Measurements from ENCODE around the gene SGTB.

DNA sequence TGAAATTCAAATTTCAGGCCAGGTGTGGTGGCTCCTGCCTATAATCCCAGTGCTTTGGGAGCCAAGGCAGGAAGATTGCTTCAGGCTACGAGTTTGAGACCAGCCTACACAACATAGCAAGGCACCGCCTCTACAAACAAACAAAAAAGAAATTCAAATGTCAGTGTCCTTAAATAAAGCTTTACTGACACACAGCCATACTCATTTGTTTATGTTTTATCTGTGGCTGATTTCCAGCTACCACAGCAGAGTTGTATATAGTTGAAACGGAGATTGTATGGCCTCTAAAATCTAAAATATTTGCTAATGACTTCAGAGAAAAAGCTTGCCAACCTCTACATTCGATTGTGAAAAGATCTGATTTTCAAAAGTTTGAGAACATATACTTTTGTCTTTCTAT is 81.7 kb downstream of the SGTB start:
- TF ChIP-seq EZH2 (IDR thresholded peaks at IDR 0.05; ENCODE audit: low read length, missing control alignments): no peak
- TF ChIP-seq, protein P1, sequence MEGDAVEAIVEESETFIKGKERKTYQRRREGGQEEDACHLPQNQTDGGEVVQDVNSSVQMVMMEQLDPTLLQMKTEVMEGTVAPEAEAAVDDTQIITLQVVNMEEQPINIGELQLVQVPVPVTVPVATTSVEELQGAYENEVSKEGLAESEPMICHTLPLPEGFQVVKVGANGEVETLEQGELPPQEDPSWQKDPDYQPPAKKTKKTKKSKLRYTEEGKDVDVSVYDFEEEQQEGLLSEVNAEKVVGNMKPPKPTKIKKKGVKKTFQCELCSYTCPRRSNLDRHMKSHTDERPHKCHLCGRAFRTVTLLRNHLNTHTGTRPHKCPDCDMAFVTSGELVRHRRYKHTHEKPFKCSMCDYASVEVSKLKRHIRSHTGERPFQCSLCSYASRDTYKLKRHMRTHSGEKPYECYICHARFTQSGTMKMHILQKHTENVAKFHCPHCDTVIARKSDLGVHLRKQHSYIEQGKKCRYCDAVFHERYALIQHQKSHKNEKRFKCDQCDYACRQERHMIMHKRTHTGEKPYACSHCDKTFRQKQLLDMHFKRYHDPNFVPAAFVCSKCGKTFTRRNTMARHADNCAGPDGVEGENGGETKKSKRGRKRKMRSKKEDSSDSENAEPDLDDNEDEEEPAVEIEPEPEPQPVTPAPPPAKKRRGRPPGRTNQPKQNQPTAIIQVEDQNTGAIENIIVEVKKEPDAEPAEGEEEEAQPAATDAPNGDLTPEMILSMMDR (conservative IDR thresholded peaks at IDR 0.05 in 1 of 2, IDR thresholded peaks at IDR 0.05 in 1 of 2; ENCODE audit: low read depth in 1 of 2, low read length in 2 of 2): no peak

Data from fibroblast of lung (primary cell).